Chondrocyte (in vitro differentiated cells): ENCODE data around the gene AP2M1. TPM values are rescaled to one million over a fixed set of nuclear protein-coding genes. Genes with fewer than 3 reads are reported as not detected.

Experiments
- DNase-seq: peaks from one replicate; pipeline ENCODE4 v3.0.0; 2021; ENCODE audit warnings: mixed read lengths, low spot score
- H3K27ac Mint-ChIP-seq: one replicate; pipeline ENCODE4 v1.8.0; 2021; ENCODE audit warnings: mild to moderate bottlenecking, moderate library complexity, mixed read lengths; ENCODE audit not compliant: unreplicated experiment
- H3K27me3 Mint-ChIP-seq: 2 replicates; pipeline ENCODE4 v1.8.0; 2021; ENCODE audit warnings: low read depth, mixed read lengths
- H3K36me3 Mint-ChIP-seq: 2 replicates; pipeline ENCODE4 v1.8.0; 2021; ENCODE audit warnings: low read depth, mixed read lengths
- H3K4me1 Mint-ChIP-seq: 2 replicates; pipeline ENCODE4 v1.8.0; 2021; ENCODE audit warnings: low read depth, mild to moderate bottlenecking, mixed read lengths
- H3K4me3 Mint-ChIP-seq: one replicate; pipeline ENCODE4 v1.8.0; 2021; ENCODE audit warnings: mild to moderate bottlenecking, moderate library complexity, mixed read lengths; ENCODE audit not compliant: unreplicated experiment
- H3K9me3 Mint-ChIP-seq: 2 replicates; pipeline ENCODE4 v1.8.0; 2021; ENCODE audit warnings: low read depth, mixed read lengths
- total RNA-seq: library from RNA; stranded (reverse); gene quantifications from 3 replicates; pipeline ENCODE4 v1.2.1, GENCODE V29; 2021
- TF ChIP-seq, protein P1 (sequence below): fragments of 200-600 bp; sonication (generic); IDR thresholded peaks from 2 replicates; pipeline ENCODE4 v1.5.0; 2021; ENCODE audit warnings: antibody characterized with exemption, mild to moderate bottlenecking, moderate library complexity

AP2M1 gene
- total RNA-seq, 1 donor from 2014 or later, result 488 TPM

GRCh38 chr3:184186902-184187207 lies 12.2 kb downstream of the AP2M1 start:
- Mint-ChIP-seq H3K36me3 (peaks cover 42% of the 10 kb centered on the region), H3K27ac (peak overlapping the region; percentile 99), H3K27me3 (no peaks in the 10 kb centered on the region), H3K4me1 (peaks cover 38% of the 10 kb centered on the region), H3K4me3 (peak overlapping the region; percentile 95), H3K9me3 (no peaks in the 10 kb centered on the region)
- DNase-seq, result no peak
- TF ChIP-seq, protein P1, sequence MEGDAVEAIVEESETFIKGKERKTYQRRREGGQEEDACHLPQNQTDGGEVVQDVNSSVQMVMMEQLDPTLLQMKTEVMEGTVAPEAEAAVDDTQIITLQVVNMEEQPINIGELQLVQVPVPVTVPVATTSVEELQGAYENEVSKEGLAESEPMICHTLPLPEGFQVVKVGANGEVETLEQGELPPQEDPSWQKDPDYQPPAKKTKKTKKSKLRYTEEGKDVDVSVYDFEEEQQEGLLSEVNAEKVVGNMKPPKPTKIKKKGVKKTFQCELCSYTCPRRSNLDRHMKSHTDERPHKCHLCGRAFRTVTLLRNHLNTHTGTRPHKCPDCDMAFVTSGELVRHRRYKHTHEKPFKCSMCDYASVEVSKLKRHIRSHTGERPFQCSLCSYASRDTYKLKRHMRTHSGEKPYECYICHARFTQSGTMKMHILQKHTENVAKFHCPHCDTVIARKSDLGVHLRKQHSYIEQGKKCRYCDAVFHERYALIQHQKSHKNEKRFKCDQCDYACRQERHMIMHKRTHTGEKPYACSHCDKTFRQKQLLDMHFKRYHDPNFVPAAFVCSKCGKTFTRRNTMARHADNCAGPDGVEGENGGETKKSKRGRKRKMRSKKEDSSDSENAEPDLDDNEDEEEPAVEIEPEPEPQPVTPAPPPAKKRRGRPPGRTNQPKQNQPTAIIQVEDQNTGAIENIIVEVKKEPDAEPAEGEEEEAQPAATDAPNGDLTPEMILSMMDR, result no peak

DNA sequence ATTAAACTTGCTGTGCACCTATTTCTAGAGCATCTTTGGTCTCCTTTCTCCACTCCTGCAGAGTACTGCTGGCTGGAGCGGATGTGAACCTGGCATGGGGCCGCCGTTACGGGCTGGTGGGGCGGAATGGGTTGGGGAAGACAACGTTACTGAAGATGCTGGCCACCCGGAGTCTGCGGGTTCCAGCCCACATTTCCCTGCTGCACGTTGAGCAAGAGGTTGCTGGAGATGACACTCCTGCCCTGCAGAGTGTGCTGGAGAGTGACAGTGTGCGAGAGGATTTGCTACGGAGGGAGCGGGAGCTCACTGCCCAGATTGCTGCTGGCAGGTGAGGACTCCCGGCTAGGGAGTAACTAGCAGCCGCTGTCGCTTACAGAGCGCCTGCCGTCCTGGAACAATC lies 13.4 kb downstream of the AP2M1 start:
- Mint-ChIP-seq H3K4me3 (no peak overlapping the region), H3K27me3 (no peaks in the 10 kb centered on the region), H3K9me3 (no peaks in the 10 kb centered on the region), H3K36me3 (peaks cover 43% of the 10 kb centered on the region), H3K27ac (no peak overlapping the region), H3K4me1 (peaks cover 38% of the 10 kb centered on the region)
- TF ChIP-seq, protein P1, result no peak
- DNase-seq, result no peak

DNA sequence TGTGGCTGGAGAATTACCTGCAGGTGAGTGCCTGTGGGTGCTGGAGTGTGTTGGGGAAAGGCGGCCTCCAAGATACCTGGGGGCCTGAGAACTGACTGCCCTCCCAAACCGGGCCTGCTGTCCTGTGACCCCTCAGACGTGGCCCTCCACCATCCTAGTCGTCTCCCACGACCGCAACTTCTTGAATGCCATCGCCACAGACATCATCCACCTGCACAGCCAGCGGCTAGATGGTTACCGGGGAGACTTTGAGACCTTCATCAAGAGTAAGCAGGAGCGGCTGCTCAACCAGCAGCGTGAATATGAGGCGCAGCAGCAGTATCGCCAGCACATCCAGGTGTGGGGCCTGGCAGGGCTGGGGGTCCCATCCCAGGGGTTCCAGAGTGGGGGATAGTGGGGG lies 14.8 kb downstream of the AP2M1 start:
- TF ChIP-seq, protein P1, result no peak
- Mint-ChIP-seq H3K27me3 (no peaks in the 10 kb centered on the region), H3K4me1 (peaks cover 33% of the 10 kb centered on the region), H3K27ac (no peak overlapping the region), H3K4me3 (no peak overlapping the region), H3K9me3 (no peaks in the 10 kb centered on the region), H3K36me3 (peaks cover 43% of the 10 kb centered on the region)
- no peak for DNase-seq

DNA sequence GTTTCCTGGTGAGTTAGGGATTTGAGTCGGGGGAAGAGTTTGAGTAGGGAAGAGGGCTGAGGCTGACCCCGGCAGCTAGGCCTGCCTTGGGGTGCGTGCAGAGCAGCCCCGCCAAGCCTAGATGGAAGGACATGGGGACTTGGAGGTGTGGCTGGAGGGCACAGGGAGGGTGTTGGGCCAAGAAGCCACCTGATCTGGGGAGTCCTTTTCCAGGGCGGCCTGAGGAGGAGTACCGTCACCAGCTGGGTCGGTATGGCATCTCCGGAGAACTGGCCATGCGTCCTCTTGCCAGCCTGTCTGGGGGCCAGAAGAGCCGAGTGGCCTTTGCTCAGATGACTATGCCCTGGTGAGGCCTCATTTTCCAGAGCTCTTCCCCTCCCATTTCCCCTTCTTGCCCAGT lies 18.2 kb downstream of the AP2M1 start:
- DNase-seq, result no peak
- TF ChIP-seq, protein P1, result no peak
- peaks cover 7% of the 10 kb centered on the region for H3K4me1 Mint-ChIP-seq
- H3K36me3 Mint-ChIP-seq, result peaks cover 43% of the 10 kb centered on the region
- no peaks in the 10 kb centered on the region for H3K9me3 Mint-ChIP-seq
- H3K27me3 Mint-ChIP-seq, result no peaks in the 10 kb centered on the region
- no peak overlapping the region for H3K4me3 Mint-ChIP-seq
- H3K27ac Mint-ChIP-seq, result no peak overlapping the region

DNA sequence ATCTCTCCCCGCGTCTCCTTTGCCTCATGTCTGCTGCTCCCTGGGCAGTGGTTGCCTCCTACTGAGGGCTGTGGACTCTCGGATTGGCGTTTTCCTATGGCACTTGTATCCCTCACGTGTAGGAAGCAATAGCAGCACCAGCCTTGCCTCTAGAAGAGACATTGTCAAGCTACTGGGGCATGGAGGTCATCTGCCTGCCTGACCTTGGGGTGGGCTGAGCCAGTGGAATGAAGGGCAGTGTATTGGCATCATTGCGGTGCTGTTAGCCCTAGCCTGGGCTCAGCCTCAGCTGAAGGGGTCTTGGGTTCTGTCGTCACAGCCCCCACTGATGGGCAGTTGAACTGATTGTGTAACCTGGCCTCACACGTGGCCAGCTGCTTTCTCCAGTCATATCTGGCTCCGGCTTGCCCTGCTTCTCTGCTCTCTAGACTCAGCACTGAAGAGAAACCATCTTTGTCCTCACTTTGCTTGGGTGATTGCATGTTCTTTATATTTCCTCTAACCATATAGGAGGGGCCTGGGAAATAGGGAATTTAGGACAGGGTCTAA lies 19.4 kb downstream of the AP2M1 start:
- H3K36me3 Mint-ChIP-seq, result peaks cover 36% of the 10 kb centered on the region
- TF ChIP-seq, protein P1, result no peak
- no peak for DNase-seq
- H3K9me3 Mint-ChIP-seq, result no peaks in the 10 kb centered on the region
- H3K4me1 Mint-ChIP-seq, result no peaks in the 10 kb centered on the region
- H3K27me3 Mint-ChIP-seq, result no peaks in the 10 kb centered on the region
- no peak overlapping the region for H3K4me3 Mint-ChIP-seq
- H3K27ac Mint-ChIP-seq, result no peak overlapping the region
